ENCODE results near the gene FBLN5.

FBLN5 gene

DNA sequence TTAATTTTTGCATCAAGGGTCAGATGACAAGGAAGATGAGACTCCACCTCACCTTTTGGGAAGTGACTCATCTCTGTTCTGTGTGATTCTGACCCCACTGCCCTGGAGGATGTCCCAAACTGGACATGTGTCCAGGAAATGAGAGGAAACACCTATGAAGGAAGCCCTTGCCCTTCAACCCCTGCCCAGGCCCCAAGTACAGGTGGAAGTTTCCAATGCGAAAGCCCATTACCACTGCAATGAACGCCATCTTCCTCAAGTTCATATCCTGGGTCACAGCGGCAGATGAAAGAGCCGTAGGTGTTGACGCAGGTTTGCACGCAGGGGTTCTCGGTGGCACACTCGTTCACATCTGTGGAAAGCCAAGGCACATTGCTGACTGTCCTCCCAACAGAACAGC is 60.5 kb downstream of the FBLN5 start:
- Histone ChIP-seq H3K4me1 (ENCODE audit: control insufficient read depth, insufficient read depth, low read length) (peaks cover 7% of the 10 kb centered on the region), H3K36me3 (ENCODE audit: control insufficient read depth, insufficient read depth, low read length) (no peaks in the 10 kb centered on the region), H3K9me3 (ENCODE audit: control insufficient read depth, low read length) (no peaks in the 10 kb centered on the region), H3K27ac (ENCODE audit: insufficient read depth, low read depth, low read length, poor library complexity, severe bottlenecking) (no peak overlapping the region), H3K27me3 (ENCODE audit: control insufficient read depth, insufficient read depth, low read length, poor library complexity, severe bottlenecking) (no peaks in the 10 kb centered on the region), H3K4me3 (ENCODE audit: insufficient read depth, low read depth, low read length) (no peak overlapping the region)
- WGBS, 2 experiments = 94 to 97% methylated on average over 8 of the region's 8 CpGs

DNA sequence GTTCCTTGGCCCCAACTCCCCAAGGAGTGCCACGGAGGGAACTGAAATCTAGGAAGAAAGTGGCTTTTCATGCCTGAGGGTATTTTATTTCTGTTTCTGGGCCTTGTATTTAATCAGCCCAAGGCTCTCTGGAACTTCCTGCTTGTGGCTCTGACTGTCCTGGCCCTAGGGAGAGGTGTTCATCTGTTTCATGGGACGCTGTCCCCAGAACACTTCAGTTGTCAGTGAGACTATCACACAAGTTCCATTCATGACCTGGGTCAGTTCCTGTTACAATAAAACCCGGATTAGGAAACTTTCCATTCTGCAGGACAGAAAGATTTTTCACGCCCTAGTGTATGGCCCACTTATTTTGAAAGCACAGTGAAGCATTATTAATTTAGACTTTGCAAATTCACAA is 61.7 kb downstream of the FBLN5 start:
- Histone ChIP-seq H3K27ac (ENCODE audit: insufficient read depth, low read depth, low read length, poor library complexity, severe bottlenecking) (no peak overlapping the region), H3K4me3 (ENCODE audit: insufficient read depth, low read depth, low read length) (no peak overlapping the region), H3K27me3 (ENCODE audit: control insufficient read depth, insufficient read depth, low read length, poor library complexity, severe bottlenecking) (no peaks in the 10 kb centered on the region), H3K9me3 (ENCODE audit: control insufficient read depth, low read length) (no peaks in the 10 kb centered on the region), H3K36me3 (ENCODE audit: control insufficient read depth, insufficient read depth, low read length) (no peaks in the 10 kb centered on the region), H3K4me1 (ENCODE audit: control insufficient read depth, insufficient read depth, low read length) (peaks cover 7% of the 10 kb centered on the region)
- 92 to 99% methylated on average over 4 of the region's 4 CpGs for WGBS, 2 experiments

GRCh38 chr14:91885113-91885712 is 62.3 kb downstream of the FBLN5 start:
- no peaks in the 10 kb centered on the region for H3K36me3 ChIP-seq (ENCODE audit: control insufficient read depth, insufficient read depth, low read length)
- H3K27me3 ChIP-seq (ENCODE audit: control insufficient read depth, insufficient read depth, low read length, poor library complexity, severe bottlenecking) = no peaks in the 10 kb centered on the region
- 86 to 96% methylated on average over 3 to 4 of the region's 4 CpGs for WGBS, 2 experiments
- peaks cover 7% of the 10 kb centered on the region for H3K4me1 ChIP-seq (ENCODE audit: control insufficient read depth, insufficient read depth, low read length)
- no peaks in the 10 kb centered on the region for H3K9me3 ChIP-seq (ENCODE audit: control insufficient read depth, low read length)
- H3K27ac ChIP-seq (ENCODE audit: insufficient read depth, low read depth, low read length, poor library complexity, severe bottlenecking) = no peak overlapping the region
- no peak overlapping the region for H3K4me3 ChIP-seq (ENCODE audit: insufficient read depth, low read depth, low read length)

GRCh38 chr14:91884664-91885063 is 62.8 kb downstream of the FBLN5 start:
- WGBS, 2 experiments = 72 to 73% methylated on average over 6 of the region's 6 CpGs

GRCh38 chr14:91883753-91884152 is 63.7 kb downstream of the FBLN5 start:
- no peaks in the 10 kb centered on the region for H3K27me3 ChIP-seq (ENCODE audit: control insufficient read depth, insufficient read depth, low read length, poor library complexity, severe bottlenecking)
- H3K4me3 ChIP-seq (ENCODE audit: insufficient read depth, low read depth, low read length) = no peak overlapping the region
- H3K27ac ChIP-seq (ENCODE audit: insufficient read depth, low read depth, low read length, poor library complexity, severe bottlenecking) = no peak overlapping the region
- no peaks in the 10 kb centered on the region for H3K4me1 ChIP-seq (ENCODE audit: control insufficient read depth, insufficient read depth, low read length)
- WGBS, 2 experiments = 89 to 90% methylated on average over 9 of the region's 9 CpGs
- H3K9me3 ChIP-seq (ENCODE audit: control insufficient read depth, low read length) = no peaks in the 10 kb centered on the region
- H3K36me3 ChIP-seq (ENCODE audit: control insufficient read depth, insufficient read depth, low read length) = no peaks in the 10 kb centered on the region

More at GRCh38 chr14:91884664-91885063, 62.8 kb downstream of the FBLN5 start:
- no peaks in the 10 kb centered on the region for H3K36me3 ChIP-seq (ENCODE audit: control insufficient read depth, insufficient read depth, low read length)
- H3K4me1 ChIP-seq (ENCODE audit: control insufficient read depth, insufficient read depth, low read length) = peaks cover 7% of the 10 kb centered on the region
- no peak overlapping the region for H3K4me3 ChIP-seq (ENCODE audit: insufficient read depth, low read depth, low read length)
- no peaks in the 10 kb centered on the region for H3K27me3 ChIP-seq (ENCODE audit: control insufficient read depth, insufficient read depth, low read length, poor library complexity, severe bottlenecking)
- H3K9me3 ChIP-seq (ENCODE audit: control insufficient read depth, low read length) = no peaks in the 10 kb centered on the region
- H3K27ac ChIP-seq (ENCODE audit: insufficient read depth, low read depth, low read length, poor library complexity, severe bottlenecking) = no peak overlapping the region

GRCh38 chr14:91882776-91883175 is 64.7 kb downstream of the FBLN5 start:
- Histone ChIP-seq H3K27ac (ENCODE audit: insufficient read depth, low read depth, low read length, poor library complexity, severe bottlenecking) (no peak overlapping the region), H3K4me1 (ENCODE audit: control insufficient read depth, insufficient read depth, low read length) (no peaks in the 10 kb centered on the region), H3K27me3 (ENCODE audit: control insufficient read depth, insufficient read depth, low read length, poor library complexity, severe bottlenecking) (no peaks in the 10 kb centered on the region), H3K36me3 (ENCODE audit: control insufficient read depth, insufficient read depth, low read length) (no peaks in the 10 kb centered on the region), H3K4me3 (ENCODE audit: insufficient read depth, low read depth, low read length) (no peak overlapping the region), H3K9me3 (ENCODE audit: control insufficient read depth, low read length) (no peaks in the 10 kb centered on the region)
- WGBS, 2 experiments = 90 to 92% methylated on average over 4 of the region's 4 CpGs

DNA sequence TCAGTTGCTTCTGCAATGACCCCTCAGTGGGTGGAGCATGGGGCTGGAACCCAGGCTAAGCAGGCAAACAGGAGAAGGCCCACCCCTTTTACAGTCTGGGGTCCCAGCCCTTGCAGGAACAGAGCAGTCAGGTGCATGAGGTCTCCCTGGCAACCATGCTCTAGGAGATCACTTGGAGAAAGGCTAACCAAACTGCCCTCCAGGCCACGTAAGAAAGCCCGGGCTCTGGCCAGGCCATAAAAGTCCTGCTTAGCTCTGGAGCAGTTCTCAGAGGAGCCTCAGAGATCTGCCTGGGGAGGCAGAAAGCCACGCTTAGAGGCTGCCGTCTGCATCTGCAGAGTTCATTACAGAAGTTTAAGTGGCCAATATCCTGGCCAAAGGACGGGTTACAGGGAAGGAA is 65.1 kb downstream of the FBLN5 start:
- Histone ChIP-seq H3K9me3 (ENCODE audit: control insufficient read depth, low read length) (no peaks in the 10 kb centered on the region), H3K4me1 (ENCODE audit: control insufficient read depth, insufficient read depth, low read length) (no peaks in the 10 kb centered on the region), H3K27ac (ENCODE audit: insufficient read depth, low read depth, low read length, poor library complexity, severe bottlenecking) (no peak overlapping the region), H3K27me3 (ENCODE audit: control insufficient read depth, insufficient read depth, low read length, poor library complexity, severe bottlenecking) (no peaks in the 10 kb centered on the region), H3K36me3 (ENCODE audit: control insufficient read depth, insufficient read depth, low read length) (no peaks in the 10 kb centered on the region), H3K4me3 (ENCODE audit: insufficient read depth, low read depth, low read length) (no peak overlapping the region)
- 92 to 93% methylated on average over 5 of the region's 5 CpGs for WGBS, 2 experiments

- H3K27ac ChIP-seq (ENCODE audit: insufficient read depth, low read depth, low read length, poor library complexity, severe bottlenecking) = no peak overlapping the region
- no peak overlapping the region for H3K4me3 ChIP-seq (ENCODE audit: insufficient read depth, low read depth, low read length)
- no peaks in the 10 kb centered on the region for H3K27me3 ChIP-seq (ENCODE audit: control insufficient read depth, insufficient read depth, low read length, poor library complexity, severe bottlenecking)
- no peaks in the 10 kb centered on the region for H3K36me3 ChIP-seq (ENCODE audit: control insufficient read depth, insufficient read depth, low read length)
- H3K4me1 ChIP-seq (ENCODE audit: control insufficient read depth, insufficient read depth, low read length) = no peaks in the 10 kb centered on the region
- H3K9me3 ChIP-seq (ENCODE audit: control insufficient read depth, low read length) = no peaks in the 10 kb centered on the region
- WGBS, 2 experiments = 77 to 79% methylated on average over 6 of the region's 6 CpGs
Measured at GRCh38 chr14:91879196-91879595, 68.3 kb downstream of the FBLN5 start.

DNA sequence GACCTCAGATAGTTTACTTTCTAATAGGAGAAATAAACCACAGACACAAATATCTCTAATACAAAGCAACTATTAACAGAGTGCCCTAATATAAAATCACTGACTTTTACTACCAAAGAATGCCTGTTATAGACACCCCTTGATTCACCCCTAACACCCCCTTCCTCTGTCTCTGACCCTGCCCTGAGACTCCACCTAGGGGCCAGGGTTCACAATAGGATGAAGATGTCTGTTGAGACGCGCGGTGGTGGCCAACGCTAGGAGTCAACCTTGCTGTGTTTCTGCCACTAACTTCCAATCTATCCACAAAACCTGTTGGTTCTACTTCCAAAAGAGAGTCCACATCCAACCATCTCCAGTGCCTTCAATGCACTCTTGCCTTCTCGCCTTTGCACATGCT is 69.2 kb downstream of the FBLN5 start:
- Histone ChIP-seq H3K27ac (ENCODE audit: insufficient read depth, low read depth, low read length, poor library complexity, severe bottlenecking) (no peak overlapping the region), H3K9me3 (ENCODE audit: control insufficient read depth, low read length) (no peaks in the 10 kb centered on the region), H3K4me3 (ENCODE audit: insufficient read depth, low read depth, low read length) (no peak overlapping the region), H3K36me3 (ENCODE audit: control insufficient read depth, insufficient read depth, low read length) (no peaks in the 10 kb centered on the region), H3K4me1 (ENCODE audit: control insufficient read depth, insufficient read depth, low read length) (no peaks in the 10 kb centered on the region), H3K27me3 (ENCODE audit: control insufficient read depth, insufficient read depth, low read length, poor library complexity, severe bottlenecking) (no peaks in the 10 kb centered on the region)
- WGBS, 2 experiments = 88 to 92% methylated on average over 5 of the region's 5 CpGs

GRCh38 chr14:91877376-91877915 is 70.0 kb downstream of the FBLN5 start:
- no peaks in the 10 kb centered on the region for H3K36me3 ChIP-seq (ENCODE audit: control insufficient read depth, insufficient read depth, low read length)
- no peak overlapping the region for H3K4me3 ChIP-seq (ENCODE audit: insufficient read depth, low read depth, low read length)
- no peak overlapping the region for H3K27ac ChIP-seq (ENCODE audit: insufficient read depth, low read depth, low read length, poor library complexity, severe bottlenecking)
- H3K9me3 ChIP-seq (ENCODE audit: control insufficient read depth, low read length) = no peaks in the 10 kb centered on the region
- no peaks in the 10 kb centered on the region for H3K27me3 ChIP-seq (ENCODE audit: control insufficient read depth, insufficient read depth, low read length, poor library complexity, severe bottlenecking)
- 85 to 86% methylated on average over 13 of the region's 13 CpGs for WGBS, 2 experiments
- no peaks in the 10 kb centered on the region for H3K4me1 ChIP-seq (ENCODE audit: control insufficient read depth, insufficient read depth, low read length)

Data from ectodermal cell (in vitro differentiated cells).